ENCODE results near the gene ANKS4B.

GRCh38 chr16:21300309-21301167 lies 67.0 kb downstream of the ANKS4B start:
- TF ChIP-seq CTCF (IDR thresholded peaks at IDR 0.05; ENCODE audit: extremely low read depth in 1 of 2, insufficient read depth in 1 of 2, low read depth in 1 of 2, low read length in 2 of 2): peak; percentile 80 to 95
- TF ChIP-seq POLR2AphosphoS5 (IDR thresholded peaks at IDR 0.05; ENCODE audit: insufficient read depth, low read depth, low read length): no peak
- no peak for TF ChIP-seq EZH2 (IDR thresholded peaks at IDR 0.05; ENCODE audit: borderline replicate concordance, low read depth, low read length, severe bottlenecking)
- TF ChIP-seq POLR2A (IDR thresholded peaks at IDR 0.05; ENCODE audit: low read depth, low read length): no peak
- no peak for TF ChIP-seq MAX (IDR thresholded peaks at IDR 0.05; ENCODE audit: insufficient read depth, insufficient read length)
- TF ChIP-seq GATA2 (IDR thresholded peaks at IDR 0.05; ENCODE audit: insufficient read depth, insufficient read length, low read depth, low read length): no peak
- peak; percentile 85 for TF ChIP-seq JUN (IDR thresholded peaks at IDR 0.05; ENCODE audit: borderline replicate concordance, insufficient read depth, insufficient read length, low read depth)

Measured in endothelial cell of umbilical vein (primary cell).